GM08714 (cell line): ENCODE data around the gene TBXAS1.

Experiments used
- H3K4me3 ChIP-seq: fragments of 200-500 bp; sonication (Bioruptor generic); 2 replicates; pipeline ENCODE4 v1.5.1; 2014; ENCODE audit warnings: mild to moderate bottlenecking, low read length, inconsistent platforms
- ZNF274 ChIP-seq: IDR thresholded peaks from 2 replicates; pipeline ENCODE4 v1.6.1; 2012; ENCODE audit warnings: mild to moderate bottlenecking, low read depth, low read length

TBXAS1 gene

GRCh38 chr7:139883814-139884213 is 54.8 kb downstream of the TBXAS1 start:
- no peak overlapping the region for H3K4me3 ChIP-seq
- TF ChIP-seq ZNF274 = no peak

GRCh38 chr7:139884441-139884840 is 55.4 kb downstream of the TBXAS1 start:
- TF ChIP-seq ZNF274 = no peak

GRCh38 chr7:139885511-139885910 is 56.4 kb downstream of the TBXAS1 start:
- H3K4me3 ChIP-seq = no peak overlapping the region
- no peak for TF ChIP-seq ZNF274

More at GRCh38 chr7:139884441-139884840, 55.4 kb downstream of the TBXAS1 start:
- no peak overlapping the region for H3K4me3 ChIP-seq

GRCh38 chr7:139886206-139886605 is 57.1 kb downstream of the TBXAS1 start:
- TF ChIP-seq ZNF274 = no peak
- no peak overlapping the region for H3K4me3 ChIP-seq

GRCh38 chr7:139886899-139887298 is 57.8 kb downstream of the TBXAS1 start:
- no peak overlapping the region for H3K4me3 ChIP-seq
- no peak for TF ChIP-seq ZNF274

- no peak for TF ChIP-seq ZNF274
- H3K4me3 ChIP-seq = no peak overlapping the region
Observed at GRCh38 chr7:139887992-139888481, 59.0 kb downstream of the TBXAS1 start.

GRCh38 chr7:139889186-139889871 is 60.3 kb downstream of the TBXAS1 start:
- TF ChIP-seq ZNF274 = no peak

GRCh38 chr7:139893461-139893860 is 64.4 kb downstream of the TBXAS1 start:
- no peak for TF ChIP-seq ZNF274

More at GRCh38 chr7:139889186-139889871, 60.3 kb downstream of the TBXAS1 start:
- H3K4me3 ChIP-seq = no peak overlapping the region

GRCh38 chr7:139893999-139894398 is 64.9 kb downstream of the TBXAS1 start:
- H3K4me3 ChIP-seq = no peak overlapping the region
- TF ChIP-seq ZNF274 = no peak

More at GRCh38 chr7:139893461-139893860, 64.4 kb downstream of the TBXAS1 start:
- H3K4me3 ChIP-seq = no peak overlapping the region

- TF ChIP-seq ZNF274 = no peak
Observed at GRCh38 chr7:139895141-139895829, 66.2 kb downstream of the TBXAS1 start.

GRCh38 chr7:139896288-139896687 is 67.2 kb downstream of the TBXAS1 start:
- no peak overlapping the region for H3K4me3 ChIP-seq
- TF ChIP-seq ZNF274 = no peak

More at GRCh38 chr7:139895141-139895829, 66.2 kb downstream of the TBXAS1 start:
- H3K4me3 ChIP-seq = no peak overlapping the region

- no peak for TF ChIP-seq ZNF274
- no peak overlapping the region for H3K4me3 ChIP-seq
Observed at GRCh38 chr7:139896831-139897230, 67.8 kb downstream of the TBXAS1 start.

- no peak for TF ChIP-seq ZNF274
- H3K4me3 ChIP-seq = no peak overlapping the region
Observed at GRCh38 chr7:139897422-139898090, 68.5 kb downstream of the TBXAS1 start.

GRCh38 chr7:139898483-139898882 is 69.4 kb downstream of the TBXAS1 start:
- H3K4me3 ChIP-seq = no peak overlapping the region
- TF ChIP-seq ZNF274 = no peak
